SK-N-SH treated with all-trans-retinoic acid at 6 μM for 48 hours (cell line): Measurements from ENCODE around the gene C4orf36.
A peak's percentile ranks its signal among the peaks of the same experiment; 100 is the strongest.

Source experiments
- ATAC-seq: fragments of 200-7000 bp; cut with Tn5 transposase; 3 replicates; pipeline ENCODE4 v1.9.1; 2020; ENCODE audit warnings: mild to moderate bottlenecking, moderate library complexity
- ARNTL ChIP-seq: fragments of 450-650 bp; formaldehyde crosslinking; IDR thresholded peaks from 2 replicates; pipeline ENCODE4 v1.5.0; 2020; ENCODE audit warnings: low read depth, mild to moderate bottlenecking, moderate library complexity, borderline replicate concordance
- BACH2 ChIP-seq: fragments of 250-450 bp; sonication (Bioruptor Pico); IDR thresholded peaks from 2 replicates; pipeline ENCODE4 v1.9.0; 2021; ENCODE audit warnings: mild to moderate bottlenecking, borderline replicate concordance
- CSDC2 ChIP-seq: fragments of 250-450 bp; sonication (Bioruptor Pico); IDR thresholded peaks from 2 replicates; pipeline ENCODE4 v1.5.0; 2020; ENCODE audit warnings: mild to moderate bottlenecking, moderate library complexity
- ESRRG ChIP-seq: fragments of 250-450 bp; sonication (Bioruptor Pico); IDR thresholded peaks from 2 replicates; pipeline ENCODE4 v1.6.1; 2021; ENCODE audit warnings: mild to moderate bottlenecking
- GLIS3 ChIP-seq: fragments of 250-450 bp; sonication (Bioruptor Pico); IDR thresholded peaks from 2 replicates; pipeline ENCODE4 v1.5.0; 2020; ENCODE audit warnings: mild to moderate bottlenecking, moderate library complexity
- ISL1 ChIP-seq: fragments of 250-450 bp; sonication (Bioruptor Pico); IDR thresholded peaks from 2 replicates; pipeline ENCODE4 v2.1.2; 2022; ENCODE audit warnings: mild to moderate bottlenecking, moderate library complexity
- PPARA ChIP-seq: fragments of 250-450 bp; sonication (Bioruptor Pico); IDR thresholded peaks from 2 replicates; pipeline ENCODE4 v1.5.0; 2020; ENCODE audit warnings: mild to moderate bottlenecking, borderline replicate concordance
- RARB ChIP-seq: fragments of 250-450 bp; sonication (Bioruptor Pico); IDR thresholded peaks from 2 replicates; pipeline ENCODE4 v1.8.0; 2021; ENCODE audit warnings: mild to moderate bottlenecking, moderate library complexity
- SNAI2 ChIP-seq: fragments of 250-450 bp; sonication (Bioruptor Pico); IDR thresholded peaks from 2 replicates; pipeline ENCODE4 v1.5.0; 2020; ENCODE audit warnings: mild to moderate bottlenecking, moderate library complexity
- TCF4 ChIP-seq: fragments of 250-450 bp; sonication (Bioruptor Pico); IDR thresholded peaks from 2 replicates; pipeline ENCODE4 v1.8.0; 2021; ENCODE audit warnings: mild to moderate bottlenecking, moderate library complexity, borderline replicate concordance
- ZC3H10 ChIP-seq: fragments of 250-450 bp; sonication (Bioruptor Pico); IDR thresholded peaks from 2 replicates; pipeline ENCODE4 v1.5.1; 2021; ENCODE audit warnings: mild to moderate bottlenecking, moderate library complexity
- ZFP3 ChIP-seq: fragments of 250-450 bp; sonication (Bioruptor Pico); IDR thresholded peaks from 2 replicates; pipeline ENCODE4 v1.5.0; 2020; ENCODE audit warnings: mild to moderate bottlenecking, moderate library complexity
- ZFP30 ChIP-seq: fragments of 450-650 bp; formaldehyde crosslinking; IDR thresholded peaks from 2 replicates; pipeline ENCODE4 v1.5.0; 2022; ENCODE audit warnings: mild to moderate bottlenecking, moderate library complexity
- ZNF565 ChIP-seq: fragments of 450-650 bp; formaldehyde crosslinking; conservative IDR thresholded peaks from 2 replicates; pipeline ENCODE4 v1.5.0; 2020; ENCODE audit warnings: low read depth, mild to moderate bottlenecking, moderate library complexity
- ZNF70 ChIP-seq: fragments of 450-650 bp; formaldehyde crosslinking; IDR thresholded peaks from 2 replicates; pipeline ENCODE4 v1.5.0; 2020; ENCODE audit warnings: mild to moderate bottlenecking, moderate library complexity
- ZNF8 ChIP-seq: fragments of 450-650 bp; formaldehyde crosslinking; IDR thresholded peaks from 2 replicates; pipeline ENCODE4 v1.5.0; 2020; ENCODE audit warnings: mild to moderate bottlenecking, moderate library complexity
- TF ChIP-seq, protein P1 (sequence below): fragments of 250-450 bp; sonication (Bioruptor Pico); IDR thresholded peaks from 2 replicates; pipeline ENCODE4 v1.5.0; 2020; ENCODE audit warnings: mild to moderate bottlenecking, moderate library complexity
- TF ChIP-seq, protein P2 (sequence below): fragments of 250-450 bp; sonication (Bioruptor Pico); IDR thresholded peaks from 2 replicates; pipeline ENCODE4 v1.8.0; 2021; ENCODE audit warnings: low read depth, mild to moderate bottlenecking, moderate library complexity, borderline replicate concordance
- TF ChIP-seq, protein P3 (sequence below): fragments of 250-450 bp; sonication (Bioruptor Pico); IDR thresholded peaks from 2 replicates; pipeline ENCODE4 v1.5.1; 2021; ENCODE audit warnings: mild to moderate bottlenecking, moderate library complexity
- TF ChIP-seq, protein P4 (sequence below): fragments of 250-450 bp; sonication (Bioruptor Pico); IDR thresholded peaks from 2 replicates; pipeline ENCODE4 v1.5.1; 2020; ENCODE audit warnings: low read depth, mild to moderate bottlenecking, moderate library complexity
- TF ChIP-seq, protein P5 (sequence below): fragments of 250-450 bp; sonication (Bioruptor Pico); IDR thresholded peaks from 2 replicates; pipeline ENCODE4 v1.8.0; 2020; ENCODE audit warnings: mild to moderate bottlenecking, moderate library complexity, borderline replicate concordance

Gene C4orf36

DNA sequence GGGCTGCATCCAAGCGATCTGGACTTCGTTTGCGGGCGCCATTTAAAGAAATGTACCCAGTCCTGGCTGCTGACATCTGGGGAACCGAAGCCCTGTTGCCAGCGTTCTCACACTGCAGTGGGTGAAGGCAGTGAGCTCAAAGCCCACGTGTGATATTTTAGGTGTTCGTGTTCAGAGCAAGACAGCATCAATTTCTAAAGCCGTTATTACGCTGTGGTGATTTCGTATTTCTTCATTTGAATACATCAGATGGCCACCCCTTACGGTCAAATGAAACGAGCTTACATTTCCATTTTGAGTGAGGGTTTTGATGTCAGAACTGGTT, 376 bp upstream of the C4orf36 start:
- TF ChIP-seq ZC3H10 (CRISPR knock-in tag) (no peak), ZFP3 (CRISPR knock-in tag) (no peak), RARB (CRISPR knock-in tag) (no peak), BACH2 (no peak), ARNTL (CRISPR knock-in tag) (no peak), PPARA (CRISPR knock-in tag) (no peak), SNAI2 (CRISPR knock-in tag) (no peak), ZNF565 (CRISPR knock-in tag) (no peak), ESRRG (CRISPR knock-in tag) (no peak), CSDC2 (CRISPR knock-in tag) (no peak), TCF4 (no peak), ISL1 (CRISPR knock-in tag) (no peak), GLIS3 (CRISPR knock-in tag) (no peak)
- TF ChIP-seq, protein P1, sequence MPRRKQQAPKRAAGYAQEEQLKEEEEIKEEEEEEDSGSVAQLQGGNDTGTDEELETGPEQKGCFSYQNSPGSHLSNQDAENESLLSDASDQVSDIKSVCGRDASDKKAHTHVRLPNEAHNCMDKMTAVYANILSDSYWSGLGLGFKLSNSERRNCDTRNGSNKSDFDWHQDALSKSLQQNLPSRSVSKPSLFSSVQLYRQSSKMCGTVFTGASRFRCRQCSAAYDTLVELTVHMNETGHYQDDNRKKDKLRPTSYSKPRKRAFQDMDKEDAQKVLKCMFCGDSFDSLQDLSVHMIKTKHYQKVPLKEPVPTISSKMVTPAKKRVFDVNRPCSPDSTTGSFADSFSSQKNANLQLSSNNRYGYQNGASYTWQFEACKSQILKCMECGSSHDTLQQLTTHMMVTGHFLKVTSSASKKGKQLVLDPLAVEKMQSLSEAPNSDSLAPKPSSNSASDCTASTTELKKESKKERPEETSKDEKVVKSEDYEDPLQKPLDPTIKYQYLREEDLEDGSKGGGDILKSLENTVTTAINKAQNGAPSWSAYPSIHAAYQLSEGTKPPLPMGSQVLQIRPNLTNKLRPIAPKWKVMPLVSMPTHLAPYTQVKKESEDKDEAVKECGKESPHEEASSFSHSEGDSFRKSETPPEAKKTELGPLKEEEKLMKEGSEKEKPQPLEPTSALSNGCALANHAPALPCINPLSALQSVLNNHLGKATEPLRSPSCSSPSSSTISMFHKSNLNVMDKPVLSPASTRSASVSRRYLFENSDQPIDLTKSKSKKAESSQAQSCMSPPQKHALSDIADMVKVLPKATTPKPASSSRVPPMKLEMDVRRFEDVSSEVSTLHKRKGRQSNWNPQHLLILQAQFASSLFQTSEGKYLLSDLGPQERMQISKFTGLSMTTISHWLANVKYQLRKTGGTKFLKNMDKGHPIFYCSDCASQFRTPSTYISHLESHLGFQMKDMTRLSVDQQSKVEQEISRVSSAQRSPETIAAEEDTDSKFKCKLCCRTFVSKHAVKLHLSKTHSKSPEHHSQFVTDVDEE (CRISPR knock-in tag): no peak
- TF ChIP-seq, protein P2, sequence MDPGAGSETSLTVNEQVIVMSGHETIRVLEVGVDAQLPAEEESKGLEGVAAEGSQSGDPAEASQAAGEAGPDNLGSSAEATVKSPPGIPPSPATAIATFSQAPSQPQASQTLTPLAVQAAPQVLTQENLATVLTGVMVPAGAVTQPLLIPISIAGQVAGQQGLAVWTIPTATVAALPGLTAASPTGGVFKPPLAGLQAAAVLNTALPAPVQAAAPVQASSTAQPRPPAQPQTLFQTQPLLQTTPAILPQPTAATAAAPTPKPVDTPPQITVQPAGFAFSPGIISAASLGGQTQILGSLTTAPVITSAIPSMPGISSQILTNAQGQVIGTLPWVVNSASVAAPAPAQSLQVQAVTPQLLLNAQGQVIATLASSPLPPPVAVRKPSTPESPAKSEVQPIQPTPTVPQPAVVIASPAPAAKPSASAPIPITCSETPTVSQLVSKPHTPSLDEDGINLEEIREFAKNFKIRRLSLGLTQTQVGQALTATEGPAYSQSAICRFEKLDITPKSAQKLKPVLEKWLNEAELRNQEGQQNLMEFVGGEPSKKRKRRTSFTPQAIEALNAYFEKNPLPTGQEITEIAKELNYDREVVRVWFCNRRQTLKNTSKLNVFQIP (CRISPR knock-in tag): no peak
- TF ChIP-seq, protein P3, sequence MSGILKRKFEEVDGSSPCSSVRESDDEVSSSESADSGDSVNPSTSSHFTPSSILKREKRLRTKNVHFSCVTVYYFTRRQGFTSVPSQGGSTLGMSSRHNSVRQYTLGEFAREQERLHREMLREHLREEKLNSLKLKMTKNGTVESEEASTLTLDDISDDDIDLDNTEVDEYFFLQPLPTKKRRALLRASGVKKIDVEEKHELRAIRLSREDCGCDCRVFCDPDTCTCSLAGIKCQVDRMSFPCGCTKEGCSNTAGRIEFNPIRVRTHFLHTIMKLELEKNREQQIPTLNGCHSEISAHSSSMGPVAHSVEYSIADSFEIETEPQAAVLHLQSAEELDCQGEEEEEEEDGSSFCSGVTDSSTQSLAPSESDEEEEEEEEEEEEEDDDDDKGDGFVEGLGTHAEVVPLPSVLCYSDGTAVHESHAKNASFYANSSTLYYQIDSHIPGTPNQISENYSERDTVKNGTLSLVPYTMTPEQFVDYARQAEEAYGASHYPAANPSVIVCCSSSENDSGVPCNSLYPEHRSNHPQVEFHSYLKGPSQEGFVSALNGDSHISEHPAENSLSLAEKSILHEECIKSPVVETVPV (CRISPR knock-in tag): no peak
- ATAC-seq: peak; percentile 62

DNA sequence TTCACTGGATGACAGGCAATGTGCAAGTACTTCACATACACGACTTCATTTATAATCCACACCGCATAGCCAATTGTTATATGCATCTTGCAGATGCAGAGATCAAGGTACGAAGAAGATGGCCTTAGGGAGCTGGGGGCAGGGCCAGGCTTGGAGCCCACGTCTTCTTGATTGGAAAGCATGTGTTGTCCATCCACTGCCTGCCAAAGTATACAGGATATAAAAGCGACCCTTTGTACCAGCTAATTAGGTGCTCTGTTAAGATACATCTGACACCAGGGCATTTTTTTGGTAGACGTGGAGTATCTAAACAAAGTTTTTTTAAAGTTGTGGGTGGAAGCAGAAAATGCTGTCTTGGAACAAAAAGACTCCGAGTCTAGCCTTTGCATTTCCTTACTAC, 1.4 kb downstream of the C4orf36 start:
- no peak for TF ChIP-seq ARNTL (CRISPR knock-in tag)
- no peak for TF ChIP-seq RARB (CRISPR knock-in tag)
- TF ChIP-seq ISL1 (CRISPR knock-in tag): no peak
- TF ChIP-seq, protein P3 (CRISPR knock-in tag): no peak
- no peak for TF ChIP-seq SNAI2 (CRISPR knock-in tag)
- TF ChIP-seq CSDC2 (CRISPR knock-in tag): no peak
- no peak for TF ChIP-seq ZNF8
- TF ChIP-seq BACH2: no peak
- TF ChIP-seq, protein P4, sequence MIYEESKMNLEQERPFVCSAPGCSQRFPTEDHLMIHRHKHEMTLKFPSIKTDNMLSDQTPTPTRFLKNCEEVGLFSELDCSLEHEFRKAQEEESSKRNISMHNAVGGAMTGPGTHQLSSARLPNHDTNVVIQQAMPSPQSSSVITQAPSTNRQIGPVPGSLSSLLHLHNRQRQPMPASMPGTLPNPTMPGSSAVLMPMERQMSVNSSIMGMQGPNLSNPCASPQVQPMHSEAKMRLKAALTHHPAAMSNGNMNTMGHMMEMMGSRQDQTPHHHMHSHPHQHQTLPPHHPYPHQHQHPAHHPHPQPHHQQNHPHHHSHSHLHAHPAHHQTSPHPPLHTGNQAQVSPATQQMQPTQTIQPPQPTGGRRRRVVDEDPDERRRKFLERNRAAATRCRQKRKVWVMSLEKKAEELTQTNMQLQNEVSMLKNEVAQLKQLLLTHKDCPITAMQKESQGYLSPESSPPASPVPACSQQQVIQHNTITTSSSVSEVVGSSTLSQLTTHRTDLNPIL (CRISPR knock-in tag): no peak
- no peak for TF ChIP-seq GLIS3 (CRISPR knock-in tag)
- TF ChIP-seq ZFP3 (CRISPR knock-in tag): no peak
- no peak for TF ChIP-seq ZNF70 (CRISPR knock-in tag)
- TF ChIP-seq ZNF565 (CRISPR knock-in tag): no peak
- ATAC-seq: no peak

DNA sequence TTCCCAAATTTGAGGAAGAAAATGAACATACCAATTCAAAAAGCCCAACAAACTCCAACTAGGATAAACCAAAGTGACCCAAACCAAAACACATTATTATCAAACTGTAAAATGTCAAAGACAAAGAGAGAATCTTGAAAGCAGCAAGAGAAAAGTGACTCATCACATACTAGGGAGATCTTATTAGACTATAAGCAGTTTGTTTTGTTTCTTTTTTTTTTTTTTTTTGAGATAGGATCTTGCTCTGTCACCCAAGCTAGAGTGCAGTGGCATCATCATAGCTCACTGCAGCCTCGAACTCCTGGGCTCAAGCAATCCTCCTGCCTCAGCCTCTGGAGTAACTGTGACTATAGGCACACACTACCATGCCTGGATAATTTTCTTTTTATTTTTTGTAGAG, 12.6 kb downstream of the C4orf36 start:
- TF ChIP-seq ZNF70 (CRISPR knock-in tag) (no peak), ZFP30 (no peak), ZNF565 (CRISPR knock-in tag) (no peak), PPARA (CRISPR knock-in tag) (no peak), ZFP3 (CRISPR knock-in tag) (no peak)
- TF ChIP-seq, protein P3 (CRISPR knock-in tag): no peak
- TF ChIP-seq, protein P5, sequence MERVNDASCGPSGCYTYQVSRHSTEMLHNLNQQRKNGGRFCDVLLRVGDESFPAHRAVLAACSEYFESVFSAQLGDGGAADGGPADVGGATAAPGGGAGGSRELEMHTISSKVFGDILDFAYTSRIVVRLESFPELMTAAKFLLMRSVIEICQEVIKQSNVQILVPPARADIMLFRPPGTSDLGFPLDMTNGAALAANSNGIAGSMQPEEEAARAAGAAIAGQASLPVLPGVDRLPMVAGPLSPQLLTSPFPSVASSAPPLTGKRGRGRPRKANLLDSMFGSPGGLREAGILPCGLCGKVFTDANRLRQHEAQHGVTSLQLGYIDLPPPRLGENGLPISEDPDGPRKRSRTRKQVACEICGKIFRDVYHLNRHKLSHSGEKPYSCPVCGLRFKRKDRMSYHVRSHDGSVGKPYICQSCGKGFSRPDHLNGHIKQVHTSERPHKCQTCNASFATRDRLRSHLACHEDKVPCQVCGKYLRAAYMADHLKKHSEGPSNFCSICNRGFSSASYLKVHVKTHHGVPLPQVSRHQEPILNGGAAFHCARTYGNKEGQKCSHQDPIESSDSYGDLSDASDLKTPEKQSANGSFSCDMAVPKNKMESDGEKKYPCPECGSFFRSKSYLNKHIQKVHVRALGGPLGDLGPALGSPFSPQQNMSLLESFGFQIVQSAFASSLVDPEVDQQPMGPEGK: no peak
- TF ChIP-seq, protein P2 (CRISPR knock-in tag): no peak
- no peak for ATAC-seq
